Measurements from ENCODE around the gene RNGTT.

Gene RNGTT

GRCh38 chr6:88953550-88954386, 9.7 kb downstream of the RNGTT start:
- H3K79me2 ChIP-seq (ENCODE audit: insufficient read depth, low read length) = peaks cover 89% of the 10 kb centered on the region
- peaks cover 20% of the 10 kb centered on the region; the same call in 1 of the 2 replicates for H3K9me3 ChIP-seq (ENCODE audit: insufficient read depth, low read depth, low read length)
- H3K9ac ChIP-seq (ENCODE audit: low read depth, low read length, poor library complexity, severe bottlenecking) = no peak overlapping the region
- H3K9me2 ChIP-seq (replicated peaks; ENCODE audit: low read depth, low read length) = no peaks in the 10 kb centered on the region
- TF ChIP-seq CTCF (conservative IDR thresholded peaks at IDR 0.05; ENCODE audit: low read length) (no peak), EZH2phosphoT487 (IDR thresholded peaks at IDR 0.05; ENCODE audit: borderline replicate concordance) (no peak)
- H4K20me1 ChIP-seq (ENCODE audit: insufficient read depth, low read length, poor library complexity, severe bottlenecking) = peaks cover 9% of the 10 kb centered on the region
- no peaks in the 10 kb centered on the region for H3F3A ChIP-seq (ENCODE audit: low read depth)
- H3K4me1 ChIP-seq (ENCODE audit: insufficient read depth, low read length, poor library complexity, severe bottlenecking) = peaks cover 7% of the 10 kb centered on the region
- H3K4me3 ChIP-seq (ENCODE audit: low read length, poor library complexity, severe bottlenecking) = no peak overlapping the region
- peaks cover 15% of the 10 kb centered on the region; the same call in 1 of the 2 replicates for H3K36me3 ChIP-seq (ENCODE audit: insufficient read depth, low read length)
- no peak overlapping the region for H3K4me2 ChIP-seq (ENCODE audit: low read depth, low read length, poor library complexity, severe bottlenecking)
- H2AFZ ChIP-seq (ENCODE audit: low read length) = no peak overlapping the region
- no peaks in the 10 kb centered on the region for H3K27me3 ChIP-seq (ENCODE audit: insufficient read depth, low read length, poor library complexity, severe bottlenecking)

GRCh38 chr6:88952065-88952704, 11.2 kb downstream of the RNGTT start:
- H3K36me3 ChIP-seq (ENCODE audit: insufficient read depth, low read length) = peaks cover 15% of the 10 kb centered on the region; the same call in 1 of the 2 replicates
- peaks cover 2% of the 10 kb centered on the region for H3K4me1 ChIP-seq (ENCODE audit: insufficient read depth, low read length, poor library complexity, severe bottlenecking)
- no peaks in the 10 kb centered on the region for H4K20me1 ChIP-seq (ENCODE audit: insufficient read depth, low read length, poor library complexity, severe bottlenecking)
- no peaks in the 10 kb centered on the region for H3K27me3 ChIP-seq (ENCODE audit: insufficient read depth, low read length, poor library complexity, severe bottlenecking)
- no peak overlapping the region for H2AFZ ChIP-seq (ENCODE audit: low read length)
- H3K9ac ChIP-seq (ENCODE audit: low read depth, low read length, poor library complexity, severe bottlenecking) = no peak overlapping the region
- H3K9me2 ChIP-seq (replicated peaks; ENCODE audit: low read depth, low read length) = no peaks in the 10 kb centered on the region
- H3K4me3 ChIP-seq (ENCODE audit: low read length, poor library complexity, severe bottlenecking) = no peak overlapping the region
- H3K9me3 ChIP-seq (ENCODE audit: insufficient read depth, low read depth, low read length) = peaks cover 20% of the 10 kb centered on the region; the same call in 1 of the 2 replicates
- no peaks in the 10 kb centered on the region for H3F3A ChIP-seq (ENCODE audit: low read depth)
- no peak for TF ChIP-seq CTCF (conservative IDR thresholded peaks at IDR 0.05; ENCODE audit: low read length)
- TF ChIP-seq EZH2phosphoT487 (IDR thresholded peaks at IDR 0.05; ENCODE audit: borderline replicate concordance) = no peak
- H3K79me2 ChIP-seq (ENCODE audit: insufficient read depth, low read length) = peaks cover 74% of the 10 kb centered on the region
- no peak overlapping the region for H3K4me2 ChIP-seq (ENCODE audit: low read depth, low read length, poor library complexity, severe bottlenecking)

GRCh38 chr6:88945415-88946008, 17.9 kb downstream of the RNGTT start:
- H2AFZ ChIP-seq (ENCODE audit: low read length) = no peak overlapping the region
- H3K9ac ChIP-seq (ENCODE audit: low read depth, low read length, poor library complexity, severe bottlenecking) = no peak overlapping the region
- no peaks in the 10 kb centered on the region for H3F3A ChIP-seq (ENCODE audit: low read depth)
- H3K4me3 ChIP-seq (ENCODE audit: low read length, poor library complexity, severe bottlenecking) = no peak overlapping the region
- H3K9me3 ChIP-seq (ENCODE audit: insufficient read depth, low read depth, low read length) = no peaks in the 10 kb centered on the region
- H3K9me2 ChIP-seq (replicated peaks; ENCODE audit: low read depth, low read length) = no peaks in the 10 kb centered on the region
- H3K27me3 ChIP-seq (ENCODE audit: insufficient read depth, low read length, poor library complexity, severe bottlenecking) = no peaks in the 10 kb centered on the region
- peaks cover 54% of the 10 kb centered on the region for H3K79me2 ChIP-seq (ENCODE audit: insufficient read depth, low read length)
- H4K20me1 ChIP-seq (ENCODE audit: insufficient read depth, low read length, poor library complexity, severe bottlenecking) = no peaks in the 10 kb centered on the region
- H3K4me1 ChIP-seq (ENCODE audit: insufficient read depth, low read length, poor library complexity, severe bottlenecking) = no peaks in the 10 kb centered on the region
- TF ChIP-seq EZH2phosphoT487 (IDR thresholded peaks at IDR 0.05; ENCODE audit: borderline replicate concordance) (no peak), CTCF (conservative IDR thresholded peaks at IDR 0.05; ENCODE audit: low read length) (no peak)
- peaks cover 6% of the 10 kb centered on the region; the same call in 1 of the 2 replicates for H3K36me3 ChIP-seq (ENCODE audit: insufficient read depth, low read length)
- H3K4me2 ChIP-seq (ENCODE audit: low read depth, low read length, poor library complexity, severe bottlenecking) = no peak overlapping the region

Measured in Loucy (cell line).